ENCODE data around the gene CREB5. TPM values are rescaled to one million over a fixed set of nuclear protein-coding genes. Genes with fewer than 3 reads are reported as not detected.

Gene CREB5
- total and polyA plus RNA-seq, 2 of the 8 experiments (the other 6 are each of a cell fraction or from before 2014, with no cell fraction given): 2.4 to 2.7 TPM

- no peak overlapping the region for H2AK5ac ChIP-seq (ENCODE audit: low read depth, low read length)
- no peaks in the 10 kb centered on the region for H3K36me3 ChIP-seq (ENCODE audit: control insufficient read depth in 2 of 4, insufficient read depth in 4 of 4, low read length in 3 of 4)
- H4K20me1 ChIP-seq (replicated peaks in 1 of 2; ENCODE audit: control insufficient read depth in 1 of 2, insufficient read depth in 2 of 2, low read length in 2 of 2): no peaks in the 10 kb centered on the region
- no peak overlapping the region for H3K4ac ChIP-seq (replicated peaks; ENCODE audit: insufficient read length, low read depth, low read length)
- H2BK12ac ChIP-seq (ENCODE audit: low read depth, low read length): no peak overlapping the region
- H3K79me1 ChIP-seq (ENCODE audit: low read depth, low read length): no peaks in the 10 kb centered on the region
- ChIA-PET CTCF (ENCODE audit: partially characterized antibody) (interaction anchor here (0.6 kb wide), 1 partner anchor 129 kb away, joined by 3 read pairs; no protein-coding TSS in a partner anchor), POLR2A (ENCODE audit: partially characterized antibody) (interaction anchor here (0.7 kb wide), 1 partner anchor 598 kb away, joined by 3 read pairs; no protein-coding TSS in a partner anchor)
- no peak overlapping the region for H2BK120ac ChIP-seq (replicated peaks; ENCODE audit: low read depth, low read length)
- H3K9me3 ChIP-seq (ENCODE audit: insufficient read depth in 2 of 2, low read depth in 1 of 2, low read length in 1 of 2): no peaks in the 10 kb centered on the region
- 0 out of 7 replicates have a peak, but pooled peaks cover 0 to 2% (median 0%) of the 10 kb centered on the region in 4 experiments for H3K4me1 ChIP-seq (replicated peaks in 1 of 4; ENCODE audit: control insufficient read depth in 3 of 4, insufficient read depth in 4 of 4, low read length in 3 of 4)
- no peaks in the 10 kb centered on the region for H3K23me2 ChIP-seq (ENCODE audit: low read depth, low read length)
- H3K14ac ChIP-seq (ENCODE audit: insufficient read length): no peak overlapping the region
- no peak overlapping the region for H3K56ac ChIP-seq (replicated peaks; ENCODE audit: insufficient read length, low read depth, low read length)
- H3K27ac ChIP-seq (ENCODE audit: low read depth, low read length): no peak overlapping the region
- H2BK20ac ChIP-seq (ENCODE audit: low read length): no peak overlapping the region
- no peak overlapping the region for H4K8ac ChIP-seq (ENCODE audit: extremely low read depth, insufficient read depth, low read length)
- no peak overlapping the region for H3K4me2 ChIP-seq (ENCODE audit: insufficient read depth in 1 of 2, low read depth in 2 of 2, low read length in 2 of 2)
- H3K9ac ChIP-seq (replicated peaks in 1 of 4; ENCODE audit: extremely low read depth in 1 of 4, low read depth in 3 of 4, low read length in 3 of 4): no peak overlapping the region
- FAIRE-seq: no peak
- H2BK15ac ChIP-seq (ENCODE audit: low read length): no peak overlapping the region
- no peak overlapping the region for H4K91ac ChIP-seq (replicated peaks; ENCODE audit: insufficient read length, low read length)
- H2BK5ac ChIP-seq (ENCODE audit: low read depth, low read length): no peak overlapping the region
- H4K5ac ChIP-seq (ENCODE audit: insufficient read length, low read depth, low read length): no peak overlapping the region
- 88% methylated on average over 2 of the region's 2 CpGs; no CpG with 5 or more reads in 1 of the 2 experiments for WGBS, 2 experiments (ENCODE audit: extremely low coverage in 1 of 2, insufficient coverage in 1 of 2, insufficient read length in 1 of 2, insufficient replicate concordance in 2 of 2, low coverage in 1 of 2, low lambda C conversion rate in 2 of 2, missing lambda C conversion rate in 1 of 2)
- H3K79me2 ChIP-seq (ENCODE audit: control insufficient read depth in 1 of 2, insufficient read depth in 2 of 2, low read length in 2 of 2): no peaks in the 10 kb centered on the region
- no peak for DNase-seq (ENCODE audit: low read depth in 1 of 2, low spot score in 2 of 2)
- H3K23ac ChIP-seq (ENCODE audit: insufficient read length): no peak overlapping the region
- no peak overlapping the region for H3K18ac ChIP-seq (ENCODE audit: extremely low read depth, low read length)
- TF ChIP-seq YY1 (IDR thresholded peaks at IDR 0.05; ENCODE audit: low read depth, low read length): no peak
- TF ChIP-seq ATF3 (IDR thresholded peaks at IDR 0.05; ENCODE audit: insufficient read depth, low read depth, low read length): no peak
- TF ChIP-seq BRCA1 (IDR thresholded peaks at IDR 0.05; ENCODE audit: low read depth, low read length): no peak
- TF ChIP-seq TAF7 (optimal IDR thresholded peaks at IDR 0.05; ENCODE audit: borderline replicate concordance, low read depth, low read length): no peak
- no peak for TF ChIP-seq ZNF274 (IDR thresholded peaks at IDR 0.05; ENCODE audit: borderline replicate concordance, extremely low read depth, low read length)
- TF ChIP-seq SRF (IDR thresholded peaks at IDR 0.05; ENCODE audit: low read depth, low read length): no peak
- no peak for TF ChIP-seq POLR2A (IDR thresholded peaks at IDR 0.05; ENCODE audit: control extremely low read depth in 1 of 2, low read depth in 2 of 2, low read length in 2 of 2)
- TF ChIP-seq HDAC2 (IDR thresholded peaks at IDR 0.05; ENCODE audit: borderline replicate concordance in 1 of 2, low read depth in 2 of 2, low read length in 2 of 2): no peak
- TF ChIP-seq MAX (IDR thresholded peaks at IDR 0.05): no peak
- no peak for TF ChIP-seq SP4 (IDR thresholded peaks at IDR 0.05; ENCODE audit: low read length)
- TF ChIP-seq EZH2 (IDR thresholded peaks at IDR 0.05; ENCODE audit: low read depth, low read length, severe bottlenecking): no peak
- no peak for TF ChIP-seq TCF12 (IDR thresholded peaks at IDR 0.05; ENCODE audit: low read depth, low read length)
- H2AFZ ChIP-seq (ENCODE audit: low read length): no peak overlapping the region
- H3K27me3 ChIP-seq (replicated peaks in 1 of 4; ENCODE audit: control insufficient read depth in 3 of 4, extremely low read depth in 1 of 4, insufficient read depth in 3 of 4, low read length in 3 of 4): no peaks in the 10 kb centered on the region
- no peak overlapping the region for H3K4me3 ChIP-seq (ENCODE audit: extremely low read depth in 1 of 4, insufficient read depth in 2 of 4, low read depth in 3 of 4, low read length in 4 of 4)
Observed at GRCh38 chr7:28725911-28726310, 313.6 kb downstream of the CREB5 start.
